ENCODE data around the gene TMEM11.
"Not testable (repeated sequence)": the region's sequence is repeated elsewhere in the genome, so short reads cannot be mapped to it uniquely, and the experiment has no call there.

The TMEM11 gene

GRCh38 chr17:21242780-21243515 lies 29.0 kb upstream of the TMEM11 start:
- DNase-seq (ENCODE audit: low read depth in 4 of 4, low spot score in 1 of 4) = no peak

- DNase-seq (ENCODE audit: low read depth in 4 of 4, low spot score in 1 of 4) = no peak
Observed at GRCh38 chr17:21242026-21242697, 28.2 kb upstream of the TMEM11 start.

- DNase-seq (ENCODE audit: low read depth in 4 of 4, low spot score in 1 of 4) = no peak
Observed at GRCh38 chr17:21241564-21241963, 27.6 kb upstream of the TMEM11 start.

- DNase-seq (ENCODE audit: low read depth in 4 of 4, low spot score in 1 of 4) = no peak
Observed at GRCh38 chr17:21240369-21241055, 26.6 kb upstream of the TMEM11 start.

GRCh38 chr17:21239680-21240368 lies 25.9 kb upstream of the TMEM11 start:
- no peak for DNase-seq (ENCODE audit: low read depth in 4 of 4, low spot score in 1 of 4)

- DNase-seq (ENCODE audit: low read depth in 4 of 4, low spot score in 1 of 4) = no peak
Observed at GRCh38 chr17:21235921-21236320, 22.0 kb upstream of the TMEM11 start.

- DNase-seq (ENCODE audit: low read depth in 4 of 4, low spot score in 1 of 4) = no peak
Observed at GRCh38 chr17:21233581-21234347, 19.8 kb upstream of the TMEM11 start.

- DNase-seq (ENCODE audit: low read depth in 4 of 4, low spot score in 1 of 4) = no peak
Observed at GRCh38 chr17:21232033-21232749, 18.2 kb upstream of the TMEM11 start.

GRCh38 chr17:21231533-21231932 lies 17.6 kb upstream of the TMEM11 start:
- no peak for DNase-seq (ENCODE audit: low read depth in 4 of 4, low spot score in 1 of 4)

GRCh38 chr17:21228845-21229244 lies 14.9 kb upstream of the TMEM11 start:
- DNase-seq (ENCODE audit: low read depth in 4 of 4, low spot score in 1 of 4) = no peak

GRCh38 chr17:21228111-21228510 lies 14.2 kb upstream of the TMEM11 start:
- no peak for DNase-seq (ENCODE audit: low read depth in 4 of 4, low spot score in 1 of 4)

- not testable (repeated sequence) for DNase-seq (ENCODE audit: low read depth in 4 of 4, low spot score in 1 of 4)
Observed at GRCh38 chr17:21227277-21227676, 13.3 kb upstream of the TMEM11 start.

- DNase-seq (ENCODE audit: low read depth in 4 of 4, low spot score in 1 of 4) = no peak
Observed at GRCh38 chr17:21223086-21223485, 9.1 kb upstream of the TMEM11 start.

GRCh38 chr17:21218831-21219380 lies 4.9 kb upstream of the TMEM11 start:
- no peak for DNase-seq (ENCODE audit: low read depth in 4 of 4, low spot score in 1 of 4)

GRCh38 chr17:21218101-21218500 lies 4.1 kb upstream of the TMEM11 start:
- peak in 1 of 4 experiments; percentile 24 for DNase-seq (ENCODE audit: low read depth in 4 of 4, low spot score in 1 of 4)

GRCh38 chr17:21217346-21217745 lies 3.4 kb upstream of the TMEM11 start:
- DNase-seq (ENCODE audit: low read depth in 4 of 4, low spot score in 1 of 4) = no peak

GRCh38 chr17:21215935-21216334 lies 2.0 kb upstream of the TMEM11 start:
- DNase-seq (ENCODE audit: low read depth in 4 of 4, low spot score in 1 of 4) = no peak

- peak in 1 of 4 experiments; percentile 2 for DNase-seq (ENCODE audit: low read depth in 4 of 4, low spot score in 1 of 4)
Observed at GRCh38 chr17:21214777-21215541, 998 bp upstream of the TMEM11 start.

- peak in 1 of 4 experiments; percentile 2 for DNase-seq (ENCODE audit: low read depth in 4 of 4, low spot score in 1 of 4)
Observed at GRCh38 chr17:21213638-21214014, 335 bp downstream of the TMEM11 start.

Measured in stimulated activated CD4-positive, alpha-beta T cell treated with anti-CD3 and anti-CD28 coated beads, Interleukin-1b, Interleukin-23, amount 100 ng/mL, for 24 hours (primary cell).